Hypothalamus (tissue), 51 donors: Measurements from ENCODE around the gene ADARB2.
"Not testable (repeated sequence)": the region's sequence is repeated elsewhere in the genome, so short reads cannot be mapped to it uniquely, and the experiment has no call there.

ENCODE experiments used
- DNase-seq, 51 donors: peaks; one replicate each; lab custom pipeline; 2025; lab: John Stamatoyannopoulos, UW

Gene ADARB2

DNA sequence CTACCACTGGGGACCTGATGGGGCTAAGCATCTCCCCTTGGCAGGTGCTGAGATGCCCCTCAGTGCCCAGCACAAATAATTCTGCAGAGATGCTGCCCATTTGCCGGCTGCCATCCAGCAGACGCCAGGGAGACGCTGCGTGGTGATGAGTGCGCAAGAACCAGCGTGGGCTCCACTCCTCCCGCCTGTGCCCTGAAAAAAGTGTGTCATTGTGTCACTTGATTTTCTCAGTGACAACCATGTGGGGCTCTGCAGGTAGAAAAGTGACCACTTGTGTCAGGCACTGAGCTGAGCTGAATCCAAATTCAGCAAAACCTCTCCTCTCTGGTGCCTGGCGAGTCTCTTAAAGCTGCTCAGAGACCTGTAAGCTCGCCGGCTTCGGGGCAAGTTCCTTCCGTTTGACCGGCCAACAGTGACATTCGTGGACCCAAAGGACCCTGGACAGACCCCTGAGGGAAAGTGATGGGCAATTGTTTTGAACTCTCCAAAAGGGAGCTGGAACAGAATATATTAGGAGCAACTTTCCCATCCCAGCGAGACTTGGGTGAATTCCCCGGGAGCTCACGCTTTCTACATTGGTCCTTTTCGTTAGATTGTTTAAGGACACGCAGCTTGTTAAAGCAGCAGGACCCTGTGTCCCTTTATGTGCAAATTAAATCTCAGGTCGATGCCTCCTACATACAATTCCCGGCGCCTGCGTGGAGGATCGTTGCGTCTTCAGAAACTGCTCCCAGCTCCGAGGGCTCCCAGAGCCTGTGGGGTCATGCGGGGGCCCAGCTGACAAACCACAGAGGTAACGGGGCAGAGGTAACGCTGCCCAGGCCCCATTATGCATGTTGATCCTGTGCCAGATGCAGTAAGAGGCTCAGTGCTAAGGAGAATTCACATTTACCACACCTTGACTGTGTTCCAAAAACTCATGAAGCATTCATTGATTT lies 332.7 kb downstream of the ADARB2 start:
- no peak for DNase-seq

DNA sequence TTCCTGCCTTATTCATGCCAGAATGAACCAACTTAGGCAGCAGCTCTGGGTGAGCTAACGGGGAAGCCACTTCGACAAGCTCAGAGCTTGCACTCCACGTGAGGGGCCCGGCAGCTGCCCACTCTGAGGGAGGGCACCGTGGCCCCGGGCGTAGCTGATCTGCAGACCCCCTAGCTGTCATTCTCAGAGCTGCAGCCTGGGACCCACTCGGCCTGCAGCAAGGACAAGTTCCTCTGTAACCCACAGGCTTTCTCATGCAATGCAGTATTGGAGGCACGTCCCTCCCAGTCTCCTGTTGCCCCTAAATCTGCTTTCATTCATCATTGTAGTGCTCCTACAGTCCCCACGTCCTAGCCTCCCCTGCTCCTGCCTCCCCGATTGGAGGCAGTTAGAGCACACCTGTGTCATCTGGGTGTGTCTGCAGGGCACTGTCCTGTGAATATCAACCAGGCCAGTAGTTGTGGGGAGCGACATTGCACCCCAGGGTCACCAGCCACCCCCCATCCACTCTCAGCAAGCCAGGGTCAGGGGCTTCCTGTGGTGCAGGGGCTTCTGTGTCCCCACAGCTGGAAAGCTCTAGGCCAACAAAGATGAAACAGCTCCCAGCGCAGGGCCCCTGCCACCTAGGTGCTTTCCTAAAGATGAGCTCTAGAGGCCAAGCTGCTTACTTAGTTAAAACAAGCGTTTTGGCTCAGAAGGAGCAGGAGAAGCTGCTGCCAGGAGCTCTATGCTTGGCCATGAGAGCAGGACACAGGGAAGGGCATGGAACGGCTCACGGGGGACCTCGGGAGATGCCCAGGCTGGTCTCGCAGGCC lies 333.6 kb downstream of the ADARB2 start:
- no peak for DNase-seq

DNA sequence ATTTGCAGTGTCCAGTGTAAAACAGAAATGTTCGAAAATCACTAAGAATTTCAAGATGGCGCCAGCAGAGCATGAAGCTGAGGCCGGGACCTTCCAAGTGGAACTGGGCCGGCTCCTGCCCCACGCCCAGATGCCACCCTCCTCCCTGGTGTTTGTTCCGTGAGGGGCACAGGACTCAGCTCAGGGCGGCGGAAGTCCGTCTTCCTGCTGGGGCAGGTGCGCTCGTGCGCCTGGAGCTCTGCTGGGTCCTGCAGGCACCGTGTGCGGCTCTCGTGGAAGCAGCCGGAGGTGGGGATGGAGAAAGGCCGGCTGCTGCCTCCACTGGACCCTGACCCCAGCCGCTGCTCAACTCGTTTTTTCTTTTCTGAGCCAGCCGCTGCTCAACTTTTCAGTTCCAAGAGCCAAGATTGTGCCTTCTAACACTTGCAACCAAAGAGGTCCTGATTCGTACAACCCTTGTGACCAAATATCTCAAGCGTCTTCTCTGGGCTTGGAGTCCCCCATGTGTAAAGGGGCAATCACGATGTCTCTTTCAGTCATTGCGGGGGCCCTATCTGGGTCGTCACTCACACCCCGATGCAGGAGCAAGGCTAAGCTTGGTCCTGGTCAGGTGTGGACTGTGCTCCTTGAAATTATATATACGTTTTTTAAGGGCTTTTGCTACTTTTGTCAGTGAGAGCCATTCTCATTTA lies 334.4 kb downstream of the ADARB2 start:
- no peak for DNase-seq

DNA sequence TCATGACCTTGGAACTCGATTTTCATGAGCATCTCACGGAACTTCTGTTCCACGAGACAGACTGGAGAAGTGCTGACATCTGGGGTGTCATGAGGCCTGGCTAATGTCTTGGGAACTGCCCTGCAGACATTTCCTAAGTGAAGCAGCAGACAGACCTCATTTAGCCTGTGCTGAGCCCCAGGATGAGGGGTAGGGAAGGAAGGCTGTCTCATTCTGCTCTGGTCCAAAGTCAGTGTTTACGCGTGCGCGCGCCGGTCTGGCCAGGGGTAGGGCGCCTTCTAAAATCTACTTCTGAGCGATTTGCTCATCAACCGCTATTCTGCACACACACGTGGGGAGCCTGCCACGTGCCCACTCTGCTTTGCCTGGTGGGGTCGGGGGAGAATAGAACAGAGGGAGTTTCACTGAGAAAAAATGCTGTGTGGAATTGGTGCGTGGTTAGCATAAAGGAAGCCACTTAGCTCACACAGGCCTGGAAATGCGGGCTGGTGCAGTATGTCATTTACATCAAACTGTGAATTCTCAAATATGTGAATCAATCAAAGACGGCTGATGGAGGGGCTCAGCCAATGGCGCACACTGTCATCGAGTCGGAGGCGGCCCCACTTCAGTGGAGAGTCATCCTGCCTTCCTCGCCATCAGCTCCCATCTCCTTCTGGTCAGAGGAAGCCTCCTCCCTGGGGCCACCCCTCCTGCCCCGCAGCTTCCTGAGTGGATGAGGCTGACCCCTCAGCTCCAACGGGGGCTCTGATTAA lies 335.1 kb downstream of the ADARB2 start:
- no peak for DNase-seq

- no peak for DNase-seq
These were observed 336.0 kb downstream of the ADARB2 start for GRCh38 chr10:1401071-1401965.

DNA sequence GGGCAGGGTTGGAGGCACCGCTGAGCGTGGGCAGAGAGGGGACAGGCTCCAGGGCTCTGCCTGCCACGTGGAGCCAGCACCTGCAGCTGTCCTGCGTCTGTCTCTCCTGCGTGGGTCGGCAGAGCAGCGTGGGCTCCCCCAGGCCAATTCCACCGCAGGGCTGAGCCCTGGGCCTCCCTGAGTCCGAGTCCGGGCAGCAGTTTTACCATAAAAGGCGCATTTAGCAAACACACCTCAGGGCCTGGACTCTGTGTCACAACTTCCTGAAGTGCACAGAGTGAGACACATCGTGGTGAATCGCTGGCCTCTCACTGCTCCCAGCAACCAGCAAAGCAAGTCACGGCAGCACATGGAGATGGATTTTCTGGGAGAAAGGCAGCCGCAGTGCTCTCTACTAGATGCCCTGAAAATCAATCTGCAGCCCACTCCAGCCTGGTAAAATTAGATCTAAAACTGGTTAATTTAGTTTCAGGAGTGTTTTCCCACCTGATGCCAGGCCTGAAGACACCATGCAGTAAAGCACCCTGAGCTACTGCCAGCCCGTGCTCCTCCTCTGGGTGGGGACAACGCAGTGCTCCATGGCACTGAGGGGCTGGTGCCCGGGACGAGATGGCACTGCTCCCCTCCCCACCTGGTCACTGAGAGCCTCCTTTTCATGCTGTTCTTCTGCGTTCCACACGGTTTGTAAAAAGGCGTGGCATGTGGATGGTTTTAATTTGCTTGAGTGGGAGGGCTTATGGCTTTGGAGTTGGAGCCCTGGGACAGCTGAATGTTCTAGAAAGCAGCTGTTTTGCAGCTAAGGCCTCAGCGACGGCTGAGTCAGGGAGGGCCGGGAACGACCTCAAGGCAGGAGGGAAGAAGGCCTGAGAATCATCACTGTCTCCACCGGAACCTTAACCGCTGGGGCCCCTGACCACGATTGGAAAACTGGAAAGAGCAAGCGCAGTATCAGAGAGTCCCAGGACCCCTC lies 336.9 kb downstream of the ADARB2 start:
- no peak for DNase-seq

- no peak for DNase-seq
These were observed 337.8 kb downstream of the ADARB2 start for GRCh38 chr10:1399431-1400100.

DNA sequence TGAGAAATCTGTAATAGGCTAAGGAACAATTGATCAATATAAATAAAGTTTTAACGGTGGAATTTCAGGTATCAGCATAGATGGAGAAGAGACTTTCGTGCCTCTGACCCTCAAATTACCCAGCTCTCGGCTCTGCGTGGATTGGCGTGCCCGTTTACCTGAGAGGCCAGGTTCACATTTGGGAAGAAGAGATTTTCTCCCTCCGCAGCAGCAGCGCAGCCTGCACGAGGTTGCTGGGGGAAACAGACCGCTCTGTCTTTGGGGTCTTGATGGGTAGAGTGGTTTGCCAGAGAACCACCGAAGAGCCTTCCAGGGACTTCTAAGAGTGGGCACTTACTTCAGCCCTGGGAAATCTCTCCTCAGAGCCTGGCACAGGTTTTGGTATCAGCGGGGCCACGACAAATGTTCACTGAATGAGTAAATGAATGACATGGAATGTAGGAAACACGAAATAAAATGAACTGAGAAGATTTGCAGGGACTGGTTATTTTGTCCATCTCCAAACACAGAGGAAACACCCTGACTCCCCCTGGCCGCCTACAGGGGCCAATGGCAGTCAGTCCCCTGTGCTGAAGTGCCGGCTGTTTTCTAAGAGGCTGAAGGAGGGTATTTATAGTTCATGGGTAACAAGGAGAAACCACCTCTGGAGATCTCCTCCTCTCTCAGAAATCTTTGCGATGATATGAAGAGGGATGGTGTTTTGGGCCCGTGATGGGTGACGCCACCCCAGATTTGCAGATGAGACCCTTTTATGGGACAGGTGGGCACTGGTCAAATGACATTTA lies 338.5 kb downstream of the ADARB2 start:
- DNase-seq: no peak

DNA sequence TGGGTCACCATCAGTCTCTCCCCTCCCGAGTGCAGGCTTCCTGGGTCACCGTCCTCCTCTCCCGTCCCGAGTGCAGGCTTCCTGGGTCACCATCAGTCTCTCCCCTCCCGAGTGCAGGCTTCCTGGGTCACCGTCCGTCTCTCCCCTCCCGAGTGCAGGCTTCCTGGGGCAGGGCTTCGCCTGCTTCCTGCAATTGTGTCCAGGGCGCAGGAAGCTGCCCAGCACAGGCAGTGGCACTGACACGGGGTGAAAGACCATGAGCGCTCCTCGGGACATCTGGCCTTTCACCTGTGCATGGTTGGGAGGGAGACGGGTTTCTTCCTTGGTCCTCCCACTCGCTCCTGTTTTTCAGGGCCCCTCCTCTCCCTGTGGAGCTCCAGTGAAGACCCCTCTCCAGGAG lies 339.2 kb downstream of the ADARB2 start:
- DNase-seq: not testable (repeated sequence)

- no peak for DNase-seq
These were observed 341.1 kb downstream of the ADARB2 start for GRCh38 chr10:1396297-1396635.

DNA sequence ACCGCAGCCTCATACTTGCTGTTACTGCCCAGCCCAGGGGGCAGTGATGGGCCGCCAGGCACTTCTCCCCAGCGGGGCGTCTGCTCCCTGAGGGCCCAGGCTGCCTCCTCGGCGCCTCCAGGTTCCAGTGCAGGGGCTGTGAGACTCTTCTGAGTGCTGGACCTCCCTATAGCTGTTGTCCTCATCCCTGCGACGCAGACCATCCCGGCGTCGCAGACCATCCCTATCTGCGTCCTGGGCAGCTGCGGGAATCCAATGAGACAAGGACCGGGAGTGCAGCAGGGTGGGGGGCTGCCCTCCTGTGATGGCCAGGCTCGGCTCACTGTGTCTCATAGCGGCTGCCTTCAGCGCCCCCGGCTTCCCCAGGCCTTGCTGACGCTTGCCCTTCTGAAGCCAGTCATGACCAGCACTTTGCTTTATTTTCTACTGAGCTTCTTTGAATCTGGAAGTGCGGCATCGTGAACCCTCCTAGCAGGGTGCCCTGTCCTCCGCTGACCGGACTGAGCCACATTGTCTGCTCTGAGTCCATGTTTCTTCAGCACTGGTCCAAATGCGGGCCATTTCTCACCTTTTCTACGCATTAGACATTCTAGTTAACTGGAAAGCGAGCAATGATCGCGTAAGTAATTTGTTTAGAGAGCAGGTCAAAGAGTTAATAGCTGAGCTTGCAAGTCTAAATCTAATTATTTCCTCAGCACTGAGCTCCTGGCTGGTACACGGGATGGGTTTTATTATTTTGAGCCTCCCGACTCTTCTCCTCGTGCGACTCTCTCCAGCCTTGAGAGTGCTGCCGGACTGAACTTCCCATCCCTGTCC lies 341.6 kb downstream of the ADARB2 start:
- no peak for DNase-seq

DNA sequence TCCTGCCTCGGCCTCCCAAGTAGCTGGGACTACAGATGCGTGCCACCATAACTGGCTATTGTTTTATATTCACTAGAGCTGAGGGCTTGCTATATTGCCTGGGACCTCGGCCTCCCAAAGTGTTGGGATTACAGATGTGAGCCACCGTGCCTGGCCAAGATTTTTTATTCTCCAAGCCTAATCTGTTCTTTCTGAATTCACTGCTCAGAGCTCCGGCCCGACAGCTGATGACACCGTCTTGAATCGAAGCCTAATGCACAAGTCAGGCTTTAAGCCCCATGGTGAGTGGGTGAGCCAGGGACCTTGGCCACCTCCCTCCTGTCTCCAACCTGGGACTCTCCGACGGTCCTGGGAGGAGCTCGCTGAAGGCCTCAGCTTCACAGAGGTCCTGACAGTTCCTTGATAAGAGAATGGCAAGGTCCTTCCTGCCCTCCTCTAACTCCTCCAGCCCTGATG lies 342.3 kb downstream of the ADARB2 start:
- no peak for DNase-seq

DNA sequence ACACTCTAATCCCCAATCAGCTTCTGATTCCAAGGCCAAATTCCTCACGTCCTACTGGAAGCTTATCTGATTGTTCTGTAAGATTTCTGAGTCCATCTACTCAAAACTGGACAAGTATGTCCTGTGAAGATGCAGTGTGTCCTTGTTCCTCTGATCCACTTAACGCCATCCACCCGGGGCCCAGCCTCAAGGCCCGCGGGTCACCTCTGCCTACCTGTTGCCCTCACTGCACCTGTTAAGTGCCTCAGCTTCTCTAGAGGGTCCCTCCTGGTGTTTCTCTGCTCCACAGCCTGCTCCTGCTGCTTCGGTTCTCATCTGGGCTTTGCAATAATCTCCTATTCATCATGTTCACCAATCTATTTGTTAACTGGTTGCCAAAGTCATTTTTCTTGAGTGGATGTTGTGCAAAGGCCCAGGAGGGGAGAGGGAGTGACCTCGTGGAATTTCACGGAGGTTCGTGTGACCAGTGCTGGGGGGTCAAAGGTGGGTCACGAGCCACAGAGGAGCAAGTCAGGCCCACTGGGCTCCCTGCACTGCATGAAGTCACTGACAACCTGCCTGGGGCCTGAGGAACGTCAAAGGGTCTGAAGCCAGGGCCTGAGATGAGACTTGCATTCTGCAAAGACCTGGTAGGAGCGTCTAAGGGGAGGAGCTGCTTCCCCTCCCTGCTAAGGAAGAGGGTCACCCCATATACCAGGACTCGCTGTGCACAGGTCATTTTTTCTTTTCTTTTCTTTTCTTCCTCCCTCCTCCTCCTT lies 343.0 kb downstream of the ADARB2 start:
- DNase-seq: no peak

DNA sequence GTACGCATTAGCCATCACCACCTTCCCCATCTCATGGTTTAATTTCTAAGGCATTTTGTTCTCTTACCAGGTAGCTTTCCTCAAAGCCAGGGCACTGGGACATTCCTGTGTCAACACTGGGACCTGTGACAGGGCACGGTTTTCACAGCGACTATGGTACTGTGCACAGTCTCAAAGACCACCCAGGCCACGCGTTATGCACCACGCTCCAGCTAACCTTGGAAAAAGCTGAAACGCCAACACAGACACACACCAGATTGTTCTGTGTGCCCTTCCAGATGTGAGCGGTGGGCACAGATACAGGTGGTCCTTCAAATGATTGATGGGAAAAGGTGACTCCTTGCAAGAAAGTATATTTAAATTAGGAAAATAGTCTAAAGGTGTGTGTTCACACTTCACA lies 343.8 kb downstream of the ADARB2 start:
- DNase-seq: no peak

DNA sequence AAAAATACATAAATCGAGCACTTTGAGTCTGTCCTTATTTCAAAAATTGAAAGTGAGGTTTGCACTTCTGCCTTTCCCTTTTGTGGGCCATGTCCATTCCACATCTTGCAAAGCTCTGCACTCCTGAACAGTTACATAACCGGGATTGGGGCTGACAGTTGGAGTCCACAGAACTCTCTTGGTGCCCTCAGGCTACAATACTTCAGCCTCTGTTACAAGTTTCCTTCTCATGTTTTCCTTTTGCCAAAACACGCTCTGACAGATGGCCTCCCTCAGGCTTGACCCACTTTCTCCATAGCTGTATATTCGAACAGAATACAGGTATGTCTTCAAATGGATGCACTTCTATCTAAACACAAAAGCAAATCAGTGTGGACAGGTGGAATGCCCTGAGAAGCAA lies 345.2 kb downstream of the ADARB2 start:
- DNase-seq: no peak
